OCI-M2 (cell line): ENCODE measurements around the gene SLC24A4.

ENCODE experiments used
- DNase-seq: peaks from one replicate; lab custom pipeline; 2025; ENCODE audit not compliant: unreplicated experiment; lab: John Stamatoyannopoulos, UW

The SLC24A4 gene

DNA sequence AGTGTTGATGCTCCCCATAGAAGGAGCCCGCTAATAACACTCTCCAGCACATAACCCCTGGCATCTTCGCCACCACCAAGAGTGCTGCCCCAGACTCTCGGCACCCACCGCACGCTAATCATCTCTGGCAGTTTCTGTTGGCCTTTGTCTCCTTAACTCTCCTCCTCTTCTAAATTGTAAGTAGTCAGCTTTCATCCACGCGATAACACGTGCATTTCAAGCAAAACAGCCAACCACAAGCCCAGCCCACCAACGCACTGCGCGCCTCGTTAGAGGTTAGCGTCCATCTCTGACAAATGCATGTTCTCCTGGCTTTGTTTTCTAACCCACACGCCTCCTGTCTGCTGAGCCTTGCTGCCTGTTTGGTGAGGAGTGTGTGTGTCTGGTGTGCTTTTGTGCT, 129.5 kb downstream of the SLC24A4 start:
- DNase-seq: no peak

DNA sequence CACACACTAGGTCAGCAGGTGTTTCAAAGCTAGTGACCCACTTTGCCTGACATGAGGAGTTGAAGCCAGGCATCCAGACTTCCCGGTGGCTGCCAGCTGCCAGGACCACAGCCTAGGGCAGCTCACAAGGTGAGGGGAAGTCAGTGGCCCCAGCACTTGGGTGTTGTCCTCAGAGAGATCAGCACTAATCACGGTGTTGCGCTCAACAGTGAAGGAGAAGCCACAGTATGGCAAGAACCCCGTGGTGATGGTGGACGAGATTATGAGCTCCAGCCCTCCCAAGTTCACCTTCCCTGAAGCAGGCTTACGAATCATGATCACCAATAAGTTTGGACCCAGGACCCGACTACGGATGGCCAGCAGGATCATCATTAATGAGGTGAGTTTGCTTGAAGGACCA, 130.7 kb downstream of the SLC24A4 start:
- no peak for DNase-seq

DNA sequence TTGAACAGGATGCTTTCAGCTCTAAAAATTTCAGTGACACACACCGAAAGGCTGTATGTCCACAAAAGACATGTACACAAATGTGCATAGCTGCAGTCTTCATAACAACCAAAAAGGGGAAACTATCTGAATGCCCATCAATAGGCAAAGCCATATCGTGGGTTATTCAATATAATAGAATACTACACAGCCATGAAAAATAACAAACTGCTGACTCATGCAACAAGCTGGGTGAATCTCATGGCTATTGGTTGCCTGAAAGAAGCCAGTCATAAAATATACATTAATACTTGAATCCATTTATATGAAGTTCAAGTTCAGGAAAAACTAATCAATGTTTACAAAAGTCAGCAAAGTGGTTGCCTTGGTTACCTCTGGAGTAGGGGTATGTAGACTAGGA, 132.3 kb downstream of the SLC24A4 start:
- DNase-seq: no peak

DNA sequence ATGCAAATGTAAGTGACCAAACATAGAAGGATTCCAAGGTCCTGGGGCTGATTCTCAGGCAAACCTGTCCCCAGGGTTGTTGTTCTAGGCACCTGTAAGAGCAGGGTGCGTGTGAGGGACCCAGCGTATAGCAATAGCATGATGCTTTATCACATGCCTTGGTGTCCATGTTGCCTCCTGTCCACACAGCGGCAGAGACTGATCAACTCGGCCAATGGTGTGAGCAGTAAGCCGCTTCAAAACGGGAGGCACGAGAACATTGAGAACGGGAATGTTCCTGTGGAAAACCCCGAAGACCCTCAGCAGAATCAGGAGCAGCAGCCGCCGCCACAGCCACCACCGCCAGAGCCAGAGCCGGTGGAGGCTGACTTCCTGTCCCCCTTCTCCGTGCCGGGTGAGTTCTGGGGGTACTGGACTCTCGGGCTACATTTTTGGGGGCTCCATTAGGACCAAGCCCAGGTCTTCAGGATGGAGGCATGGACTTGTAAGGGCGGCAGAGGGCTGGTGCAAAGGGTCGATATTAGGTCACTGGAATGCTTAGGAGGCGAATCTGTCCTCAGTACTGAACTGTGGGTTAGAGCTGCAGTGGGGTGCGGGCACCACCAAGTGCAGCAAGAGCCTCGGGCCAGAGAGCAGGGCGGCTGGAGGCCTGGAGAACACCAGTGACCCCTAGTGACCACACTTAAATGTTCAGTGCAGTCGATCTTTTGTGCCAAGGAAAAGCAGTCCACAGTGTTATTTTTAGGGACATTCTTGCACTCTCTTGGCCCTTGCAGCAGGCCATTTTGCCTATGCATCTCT, 133.4 kb downstream of the SLC24A4 start:
- DNase-seq: peak; percentile 41

DNA sequence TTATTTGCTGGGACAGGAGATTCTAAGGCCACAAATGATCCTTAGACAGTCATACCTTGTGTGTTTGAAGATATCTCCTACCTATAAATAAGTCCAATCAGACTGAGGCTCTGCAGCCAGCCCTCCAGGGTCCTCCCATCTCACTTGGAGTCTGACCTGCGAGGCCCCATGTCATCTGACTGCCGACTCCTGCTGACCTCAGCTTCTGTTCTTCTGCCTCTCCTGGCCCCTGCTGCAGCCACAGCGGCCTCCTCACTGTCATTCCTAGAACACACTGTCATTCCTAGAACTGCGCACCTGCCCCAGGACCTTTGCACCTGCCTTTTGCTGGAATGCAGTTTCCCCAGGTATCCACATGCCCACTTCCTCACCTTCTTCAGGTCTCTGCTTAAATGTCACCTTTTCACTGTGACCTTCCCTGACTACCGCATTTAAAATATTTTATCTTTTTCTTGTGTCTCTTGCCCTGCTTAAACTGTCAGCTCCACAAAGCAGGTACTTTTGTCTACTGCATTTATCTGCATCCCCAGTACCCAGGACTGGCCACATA, 134.1 kb downstream of the SLC24A4 start:
- DNase-seq: no peak

DNA sequence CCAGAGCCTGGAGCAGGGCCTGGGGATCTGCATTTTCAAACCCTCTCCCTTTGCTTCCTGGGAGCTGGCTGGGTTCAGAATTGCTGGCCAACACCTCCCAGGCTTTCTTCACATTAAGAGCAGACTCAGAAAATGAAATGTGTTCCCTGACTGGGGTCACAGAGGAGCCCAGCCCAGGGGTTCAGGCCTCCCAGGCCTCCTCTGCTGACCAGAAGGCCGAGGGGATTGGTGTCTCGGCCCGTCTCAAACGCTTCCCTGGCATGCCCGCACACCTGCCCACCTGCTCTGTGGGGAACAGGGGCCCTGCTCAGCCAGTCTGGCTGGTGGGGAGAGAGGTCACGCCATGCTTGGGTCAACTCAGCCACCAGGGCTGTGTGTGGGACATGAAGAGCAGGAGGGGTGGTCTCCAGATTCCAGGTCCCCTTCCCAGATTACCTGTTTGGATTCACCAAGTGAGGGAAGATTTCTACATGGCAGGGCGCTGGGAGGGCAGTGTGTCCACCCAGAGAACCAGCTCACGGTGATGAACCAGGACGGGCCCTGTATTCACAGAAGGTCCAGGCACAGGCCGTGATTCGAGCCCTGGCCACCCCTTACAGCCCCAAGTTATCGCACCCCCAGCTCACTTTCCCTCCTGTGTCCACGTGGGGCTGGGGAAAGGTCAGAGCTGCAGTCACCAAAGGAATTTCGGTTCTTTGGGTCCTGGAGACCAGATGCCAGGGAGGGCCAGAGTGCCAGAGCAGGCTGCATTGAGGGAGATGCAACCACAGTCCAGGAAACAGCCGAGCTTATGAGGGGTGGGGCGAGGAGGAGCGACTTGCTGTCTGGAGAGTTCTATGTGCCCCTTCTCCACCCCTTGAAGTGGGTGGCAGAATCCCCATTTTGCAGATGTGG, 135.4 kb downstream of the SLC24A4 start:
- DNase-seq: no peak

DNA sequence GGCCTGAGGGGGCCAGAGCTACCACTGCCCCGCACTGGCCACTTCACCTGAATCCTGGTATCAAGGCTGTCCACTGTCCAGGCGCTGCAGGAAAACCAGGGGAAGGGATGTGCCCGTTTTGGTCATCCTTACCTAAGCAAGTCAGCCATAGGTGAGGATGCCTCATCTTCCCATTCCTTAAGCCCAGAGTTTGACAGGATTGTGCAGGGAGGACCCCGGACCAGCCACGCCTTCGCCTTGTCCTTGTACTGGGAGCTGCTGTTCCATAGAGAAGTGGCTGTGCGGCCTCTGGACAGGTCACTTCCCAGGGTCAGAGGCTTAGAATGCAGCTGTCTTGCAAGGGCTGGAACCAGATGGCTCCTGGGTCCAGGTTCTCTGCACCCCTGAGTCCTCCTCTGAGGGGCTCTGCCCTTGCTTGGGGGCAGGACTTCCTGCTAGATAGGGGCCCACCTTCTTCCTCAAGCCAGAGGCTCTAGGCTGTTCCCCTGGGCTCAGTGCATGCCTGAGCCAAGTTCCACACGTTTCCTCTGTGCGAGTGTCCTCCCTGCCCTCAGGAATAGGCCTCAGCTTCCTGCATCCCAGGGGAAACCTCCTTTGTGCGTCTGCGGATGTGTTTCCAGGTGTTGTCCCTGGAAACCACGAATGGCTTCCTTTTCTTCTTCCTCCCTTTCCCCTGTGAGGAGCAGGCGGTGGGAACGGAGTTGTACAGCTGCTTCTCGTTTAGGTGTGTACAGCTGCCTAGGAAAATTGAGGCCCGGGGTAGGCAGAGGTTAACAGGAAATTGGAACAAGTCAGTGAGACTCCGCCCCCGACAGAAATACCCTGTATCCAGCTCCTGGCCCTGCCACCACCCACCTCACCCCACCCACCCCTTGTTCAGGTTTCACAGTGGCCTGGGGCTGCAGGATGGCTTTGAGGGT, 136.3 kb downstream of the SLC24A4 start:
- no peak for DNase-seq

DNA sequence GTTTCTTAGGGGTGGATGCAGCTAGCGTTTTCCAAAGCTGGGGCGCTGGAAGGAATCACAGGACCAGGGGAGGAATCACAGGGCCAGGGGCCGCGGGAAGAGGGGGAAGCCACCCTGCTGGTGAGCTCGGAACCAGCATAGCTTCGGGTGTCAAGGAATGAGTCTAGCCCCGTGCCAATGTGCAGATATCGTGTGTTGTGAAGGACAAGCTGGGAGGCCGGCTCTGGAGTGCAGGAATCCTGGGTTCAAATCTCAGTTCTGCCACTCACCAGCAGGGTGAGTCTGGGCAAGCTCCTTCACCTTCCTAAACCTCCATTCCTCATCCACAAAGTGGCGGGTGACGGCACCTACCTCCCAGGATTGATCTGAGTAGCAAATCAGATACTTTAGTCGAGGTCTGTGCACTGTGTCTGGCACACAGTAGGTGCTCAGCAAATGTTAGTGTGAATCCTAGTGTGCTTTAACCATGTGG, 137.0 kb downstream of the SLC24A4 start:
- DNase-seq: no peak

DNA sequence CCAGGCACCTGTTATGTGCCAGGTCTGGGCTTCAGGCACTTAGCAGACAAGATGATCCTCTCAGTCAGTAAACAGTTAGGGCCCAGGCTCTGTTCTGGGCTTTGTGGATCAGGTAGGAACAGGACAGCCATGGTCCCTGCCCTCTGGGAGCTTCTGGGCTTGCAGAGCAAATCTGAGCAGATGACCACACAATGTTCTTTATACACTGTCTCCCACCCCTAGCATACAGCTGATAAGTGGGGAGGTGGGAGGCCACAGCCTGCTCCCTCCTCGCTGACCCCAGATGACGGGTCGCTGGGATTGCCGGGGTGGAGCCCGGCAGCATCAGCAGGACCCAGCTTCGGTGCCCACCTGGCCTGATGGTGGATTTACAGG, 137.6 kb downstream of the SLC24A4 start:
- no peak for DNase-seq

DNA sequence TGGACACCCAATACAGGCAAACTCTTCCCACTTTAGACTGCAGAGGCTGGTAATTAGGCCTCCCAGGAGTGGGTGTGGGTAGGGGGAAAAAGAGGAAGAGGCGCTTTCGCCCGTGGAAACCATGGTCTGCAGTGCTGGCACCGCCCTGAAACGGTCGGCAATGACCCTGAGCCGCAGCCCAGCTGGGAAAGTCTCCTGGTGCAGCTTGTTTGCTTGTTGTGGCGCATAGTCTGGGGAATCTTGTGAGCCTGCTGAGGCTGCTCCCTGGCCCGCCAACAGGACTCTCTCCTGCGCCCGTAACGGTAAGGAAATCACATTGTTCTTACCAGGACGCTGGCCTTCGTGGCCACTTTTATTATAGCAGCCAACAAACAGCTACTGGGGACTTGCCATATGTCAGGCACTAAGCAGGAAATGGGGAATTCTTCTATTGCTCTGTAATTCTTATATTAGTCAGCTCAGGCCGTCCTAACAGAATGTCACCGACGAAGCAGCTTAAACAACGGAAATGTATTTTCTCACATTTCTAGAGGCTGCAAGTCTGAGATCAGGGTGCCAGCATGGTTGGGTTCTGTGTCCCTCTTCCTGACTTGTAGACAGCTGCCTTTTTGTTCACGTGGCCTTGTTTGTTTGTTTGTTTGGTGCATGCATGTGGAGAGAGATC, 138.1 kb downstream of the SLC24A4 start:
- no peak for DNase-seq

DNA sequence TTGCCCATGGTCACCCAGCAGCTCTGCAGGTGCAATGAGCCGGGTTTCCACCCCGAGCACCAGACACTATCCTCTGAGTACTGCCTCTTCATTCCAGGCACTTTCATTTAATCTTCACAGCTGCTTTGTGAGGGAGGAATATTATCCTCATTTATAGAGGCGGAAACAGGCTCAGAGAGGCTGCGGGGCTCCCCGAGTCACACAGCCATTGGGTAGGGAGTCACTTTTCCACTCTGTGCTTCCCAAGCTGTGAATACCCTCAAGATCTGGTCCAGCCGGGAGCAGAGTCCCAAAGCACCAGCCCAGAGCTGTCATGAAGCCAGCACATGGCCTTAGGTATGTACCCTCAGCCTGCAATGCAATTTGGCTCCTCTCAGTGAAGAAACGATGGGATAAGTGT, 138.9 kb downstream of the SLC24A4 start:
- DNase-seq: no peak

DNA sequence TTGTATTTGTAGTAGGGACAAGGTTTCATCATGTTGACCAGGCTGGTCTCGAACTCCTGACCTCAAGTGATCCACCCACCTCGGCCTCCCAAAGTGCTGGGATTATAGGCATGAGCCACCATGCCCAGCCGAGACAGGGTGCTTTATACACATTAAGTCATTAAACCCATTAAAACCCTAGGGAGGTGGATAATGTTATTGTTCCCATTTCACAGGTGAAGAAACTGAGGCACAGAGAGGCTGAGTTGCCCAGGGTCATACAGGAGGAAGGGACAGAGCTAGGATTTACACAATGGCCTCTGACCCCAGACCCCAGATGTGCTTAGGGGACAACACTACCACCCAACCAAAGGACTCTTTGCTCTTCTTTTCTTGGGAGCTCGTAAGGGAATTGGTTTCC, 139.6 kb downstream of the SLC24A4 start:
- no peak for DNase-seq

DNA sequence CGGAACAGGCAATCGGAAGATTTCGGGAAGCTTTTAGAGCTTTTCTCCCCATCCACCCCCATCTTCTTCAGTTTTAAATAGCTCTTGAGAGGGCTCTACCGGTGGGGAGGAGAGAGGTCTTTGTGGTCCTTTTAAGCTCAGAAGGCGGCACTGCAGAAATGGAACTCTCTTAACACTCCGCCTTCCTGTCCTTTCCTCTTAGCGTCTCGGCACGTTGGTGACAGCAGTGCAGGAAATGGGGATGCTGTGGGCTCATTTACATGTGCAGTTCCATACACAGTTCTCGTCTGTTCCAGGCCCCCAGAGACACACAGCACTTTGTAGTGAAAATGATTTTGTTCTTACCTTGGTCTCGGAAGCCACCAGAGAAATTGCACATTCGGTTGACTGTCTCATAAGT, 140.2 kb downstream of the SLC24A4 start:
- no peak for DNase-seq

DNA sequence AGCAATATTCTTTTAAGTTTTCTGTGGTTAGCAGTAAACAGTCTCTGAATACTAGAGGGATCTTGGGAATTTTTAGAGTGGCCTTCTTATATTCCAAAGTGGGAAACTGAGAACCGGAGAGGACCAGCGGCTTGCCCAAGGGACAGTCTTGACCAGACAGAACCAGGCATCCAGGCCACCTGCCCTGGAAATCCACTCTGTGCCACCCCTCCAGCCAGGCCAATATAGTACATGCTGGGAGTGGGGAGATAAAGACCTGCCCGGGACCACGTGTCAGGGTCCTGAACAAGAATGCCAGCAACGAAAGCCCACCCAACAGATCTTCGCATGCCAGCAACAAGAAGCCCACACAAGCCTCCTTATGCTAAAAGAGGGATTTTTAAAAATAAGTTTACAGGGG, 141.2 kb downstream of the SLC24A4 start:
- no peak for DNase-seq

DNA sequence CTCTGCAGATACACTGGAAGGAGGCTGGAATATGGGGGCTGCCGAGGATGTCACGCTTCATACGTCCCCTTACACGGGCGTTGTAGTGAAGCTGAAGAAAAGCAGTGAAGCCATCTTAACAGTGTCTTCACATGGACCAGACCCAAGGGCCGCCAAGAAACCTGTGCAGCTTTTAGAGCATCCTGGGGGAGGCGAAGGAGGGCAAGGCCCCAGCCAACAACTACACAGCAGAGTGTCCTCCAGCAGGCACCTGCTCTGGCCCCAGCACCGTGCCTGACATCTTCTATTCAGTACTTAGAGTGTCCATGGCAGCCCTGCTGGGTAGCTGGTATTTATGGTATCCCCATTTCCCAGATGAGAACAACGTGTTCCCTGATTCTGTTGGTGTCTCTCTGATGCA, 141.8 kb downstream of the SLC24A4 start:
- DNase-seq: no peak

DNA sequence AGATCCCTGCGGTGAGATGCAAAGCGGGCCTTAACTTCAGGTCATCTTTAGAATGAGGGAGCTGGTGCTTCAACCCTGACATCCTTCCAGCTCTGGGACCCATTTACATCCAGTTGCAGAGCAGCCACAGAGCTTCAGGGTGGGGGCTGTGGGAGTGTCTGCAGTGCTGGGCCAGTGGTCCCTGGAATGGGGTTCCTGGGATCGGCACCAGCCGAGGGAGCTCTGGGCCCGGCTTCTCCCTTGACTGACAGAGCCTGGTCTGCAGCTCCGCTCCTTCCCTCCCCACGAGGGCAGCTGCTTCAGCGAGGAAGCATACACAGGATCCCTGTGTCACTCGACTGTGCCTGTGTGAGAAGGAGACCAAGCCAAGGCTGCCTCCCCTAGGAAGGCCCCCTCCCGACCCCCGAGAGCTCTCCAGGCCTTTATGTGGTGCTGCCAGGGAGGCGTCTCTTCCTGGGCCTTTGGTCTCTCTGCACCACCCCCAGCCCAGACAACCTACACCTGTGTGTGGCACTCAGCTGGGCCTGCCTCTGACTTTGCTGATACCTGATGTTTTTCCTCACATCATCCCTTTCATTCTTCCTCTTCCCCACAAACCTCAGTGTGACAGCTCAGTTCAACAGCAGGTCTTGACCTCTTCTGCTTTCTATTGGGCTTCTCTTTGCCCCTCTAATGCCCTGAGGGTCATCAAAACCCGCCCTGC, 142.5 kb downstream of the SLC24A4 start:
- no peak for DNase-seq

DNA sequence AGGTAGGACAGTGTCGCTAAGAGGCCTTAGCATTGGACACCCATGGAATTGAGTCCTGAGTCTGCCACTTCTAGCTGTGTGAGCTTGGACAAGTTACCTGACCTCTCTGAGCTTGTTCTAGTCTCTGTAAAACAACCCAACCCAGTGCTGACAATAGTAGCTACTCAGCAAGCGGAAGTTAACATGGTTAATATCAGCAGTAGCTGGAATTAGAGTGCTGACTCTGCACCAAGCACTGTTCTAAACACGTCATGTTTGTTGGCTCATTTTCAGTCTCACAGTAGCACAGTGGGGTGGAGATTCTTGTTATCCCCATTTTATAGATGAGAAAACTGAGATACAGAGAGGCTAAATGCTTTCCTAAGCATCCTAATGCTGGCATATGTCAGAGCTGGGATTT, 143.1 kb downstream of the SLC24A4 start:
- DNase-seq: no peak

DNA sequence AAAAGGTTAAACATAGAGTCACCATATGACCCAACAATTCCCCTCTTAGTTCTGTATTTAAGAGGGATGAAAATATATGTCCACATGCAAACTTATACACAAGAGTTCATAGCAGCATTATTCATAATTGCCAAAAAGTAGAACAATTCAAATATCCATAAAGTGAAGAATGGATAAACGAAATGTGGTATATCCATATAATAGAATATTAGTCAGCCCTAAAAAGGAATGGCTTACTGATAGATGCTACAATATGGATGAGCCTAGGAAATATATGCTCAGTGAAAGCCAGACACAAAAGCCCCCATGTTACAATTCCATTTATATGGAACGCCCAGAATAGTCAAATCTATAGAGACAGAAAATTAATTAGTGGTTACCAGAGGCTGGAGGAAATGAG, 146.6 kb downstream of the SLC24A4 start:
- no peak for DNase-seq

DNA sequence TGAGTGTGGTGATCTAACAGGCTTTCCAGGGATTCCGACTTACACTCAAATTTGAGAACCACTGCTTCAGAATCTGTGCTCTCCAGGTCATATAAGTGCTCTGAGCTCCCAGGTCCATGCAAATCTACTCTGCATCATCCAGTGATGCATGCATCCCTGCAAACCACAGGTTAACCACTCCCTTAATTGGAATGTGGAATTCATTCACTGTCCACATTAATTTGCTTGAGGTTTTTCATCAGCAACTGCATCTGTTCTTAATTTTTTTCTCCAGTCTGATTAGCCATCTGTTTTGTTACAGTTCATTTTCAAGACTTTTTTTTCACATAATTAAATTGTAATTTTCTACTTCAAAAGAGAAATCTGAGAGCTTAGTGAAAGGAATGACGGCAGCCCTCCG, 147.2 kb downstream of the SLC24A4 start:
- DNase-seq: no peak

DNA sequence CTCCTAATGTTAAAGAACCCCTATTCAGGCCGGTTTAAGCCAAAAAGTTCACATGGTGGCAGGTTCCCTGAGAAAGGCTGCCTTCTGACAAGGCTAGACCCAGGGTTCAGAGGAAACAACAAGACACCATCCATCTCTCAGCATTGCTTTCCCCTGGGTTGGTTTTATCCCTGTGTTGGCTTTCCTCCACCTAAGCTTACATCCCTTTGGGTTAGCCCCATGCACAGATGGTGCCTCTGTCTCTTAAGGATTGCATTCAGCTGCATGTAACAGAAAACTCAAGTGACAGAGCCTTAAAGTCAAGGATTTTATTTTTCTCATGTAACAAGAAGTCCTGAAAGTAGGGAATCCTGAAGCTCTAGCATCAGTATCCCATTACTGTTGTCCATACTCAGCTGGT, 147.8 kb downstream of the SLC24A4 start:
- no peak for DNase-seq
